ENCODE results near the gene MGMT.

GRCh38 chr10:129433266-129433665 lies 33.8 kb upstream of the MGMT start:
- TF ChIP-seq SMC3 (conservative IDR thresholded peaks at IDR 0.05; ENCODE audit: insufficient read depth, low read depth, low read length), result no peak
- TF ChIP-seq SMARCC2 (IDR thresholded peaks at IDR 0.05; ENCODE audit: low read depth), result no peak
- TF ChIP-seq POLR2A (conservative IDR thresholded peaks at IDR 0.05), result no peak
- no peak for TF ChIP-seq FOXK1 (CRISPR knock-in tag; IDR thresholded peaks at IDR 0.05; ENCODE audit: borderline replicate concordance)
- no peak for TF ChIP-seq PCBP1 (IDR thresholded peaks at IDR 0.05; ENCODE audit: low read depth, low read length, poor library complexity, severe bottlenecking)
- TF ChIP-seq ZNF311 (CRISPR knock-in tag; IDR thresholded peaks at IDR 0.05), result no peak

Data from K562 (cell line).